Omental fat pad (tissue), 4 donors: ENCODE measurements around the gene SCYGR2. TPM values are rescaled to one million over a fixed set of nuclear protein-coding genes. Genes with fewer than 3 reads are reported as not detected.

Source experiments
- ATAC-seq: fragments of 150-250 bp; one replicate; pipeline ENCODE4 v1.9.1; 2016; ENCODE audit warnings: mild to moderate bottlenecking, moderate library complexity; ENCODE audit not compliant: low FRiP score
- DNase-seq: peaks from one replicate; pipeline ENCODE4 v3.0.0-alpha.2; 2019; ENCODE audit warnings: low spot score
- CTCF ChIP-seq, 3 donors: fragments of 450-650 bp; IDR thresholded peaks; one replicate each; pipeline ENCODE4 v1.5.1; 2016 to 2017; ENCODE audit warnings: antibody characterized with exemption in 3 of 3, mild to moderate bottlenecking in 3 of 3, moderate library complexity in 2 of 3
- total RNA-seq, 4 donors: library from RNA; depleted of rRNA; stranded (reverse); fragments of >200 nt; gene quantifications; one replicate each; pipeline ENCODE4 v1.1.0, GENCODE V29; 2016

SCYGR2 gene
- total RNA-seq, 4 donors from 2014 or later = not detected

GRCh38 chr2:227576110-227576509, 22.6 kb upstream of the SCYGR2 start:
- no peak for TF ChIP-seq CTCF (IDR thresholded peaks at IDR 0.05)
- DNase-seq (no peak), ATAC-seq (no peak)

- DNase-seq (no peak), ATAC-seq (no peak)
- no peak for TF ChIP-seq CTCF (IDR thresholded peaks at IDR 0.05)
Measured at GRCh38 chr2:227576812-227577211, 21.9 kb upstream of the SCYGR2 start.

GRCh38 chr2:227577555-227577954, 21.1 kb upstream of the SCYGR2 start:
- no peak for TF ChIP-seq CTCF (IDR thresholded peaks at IDR 0.05)
- DNase-seq (no peak), ATAC-seq (no peak)

GRCh38 chr2:227578642-227579041, 20.1 kb upstream of the SCYGR2 start:
- ATAC-seq = no peak
- no peak for DNase-seq
- TF ChIP-seq CTCF (IDR thresholded peaks at IDR 0.05) = no peak

- no peak for TF ChIP-seq CTCF (IDR thresholded peaks at IDR 0.05)
- no peak for ATAC-seq
- no peak for DNase-seq
Measured at GRCh38 chr2:227579791-227580190, 18.9 kb upstream of the SCYGR2 start.

DNA sequence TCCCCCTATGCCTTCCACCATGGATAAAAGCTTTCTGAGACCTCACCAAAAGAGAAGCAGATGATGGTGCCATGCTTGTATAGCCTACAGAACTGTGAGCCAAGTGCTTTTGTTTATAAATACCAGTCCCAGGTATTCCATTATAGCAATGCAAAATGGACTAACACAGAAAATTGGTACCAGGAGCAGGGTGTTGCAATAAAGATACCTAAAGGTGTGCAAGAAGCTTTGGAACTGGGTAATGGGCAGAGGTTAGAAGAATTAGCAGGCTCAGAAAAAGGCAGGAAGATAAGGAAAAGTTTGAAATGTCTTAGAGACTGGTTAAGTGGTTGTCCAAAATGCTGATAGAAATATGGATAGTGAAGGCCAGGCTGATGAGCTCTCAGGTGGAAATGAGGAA, 16.3 kb upstream of the SCYGR2 start:
- ATAC-seq (no peak), DNase-seq (no peak)
- TF ChIP-seq CTCF (IDR thresholded peaks at IDR 0.05) = no peak

DNA sequence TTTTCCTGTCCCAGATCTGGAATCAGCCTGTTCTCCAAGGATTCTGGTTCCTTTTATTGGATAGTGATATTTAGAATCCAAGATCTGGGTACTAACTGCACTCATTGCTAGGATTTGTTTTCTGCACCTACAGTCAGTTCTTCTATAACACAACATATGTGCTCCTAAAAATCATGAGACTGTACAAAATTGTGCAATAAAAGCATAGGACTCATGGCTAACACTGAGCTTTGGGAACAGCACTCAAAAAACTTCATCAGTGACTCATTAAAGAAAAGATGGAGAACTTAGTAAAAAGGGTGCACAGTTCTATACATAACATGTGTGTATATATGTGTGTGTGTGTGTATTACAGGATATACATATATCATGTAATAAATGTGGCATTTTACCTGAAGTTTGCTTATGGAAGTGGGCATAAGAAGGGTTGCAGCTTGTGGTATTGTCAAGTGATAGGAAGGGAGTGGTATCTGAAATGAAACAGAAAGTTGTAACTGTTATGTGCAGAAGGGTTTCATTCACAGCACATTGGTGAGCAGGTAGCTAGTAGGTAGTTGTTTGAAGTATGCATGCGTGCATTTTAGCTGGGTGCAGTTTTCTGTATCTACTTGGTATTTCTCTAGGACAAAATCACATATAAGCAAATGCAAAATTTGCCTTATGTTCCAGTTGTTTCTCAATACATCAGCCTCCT, 5.9 kb upstream of the SCYGR2 start:
- TF ChIP-seq CTCF (IDR thresholded peaks at IDR 0.05) = no peak
- ATAC-seq = no peak
- no peak for DNase-seq
